ENCODE results near the gene CEP72.
"Not testable (repeated sequence)": the region's sequence is repeated elsewhere in the genome, so short reads cannot be mapped to it uniquely, and the experiment has no call there.

The CEP72 gene

DNA sequence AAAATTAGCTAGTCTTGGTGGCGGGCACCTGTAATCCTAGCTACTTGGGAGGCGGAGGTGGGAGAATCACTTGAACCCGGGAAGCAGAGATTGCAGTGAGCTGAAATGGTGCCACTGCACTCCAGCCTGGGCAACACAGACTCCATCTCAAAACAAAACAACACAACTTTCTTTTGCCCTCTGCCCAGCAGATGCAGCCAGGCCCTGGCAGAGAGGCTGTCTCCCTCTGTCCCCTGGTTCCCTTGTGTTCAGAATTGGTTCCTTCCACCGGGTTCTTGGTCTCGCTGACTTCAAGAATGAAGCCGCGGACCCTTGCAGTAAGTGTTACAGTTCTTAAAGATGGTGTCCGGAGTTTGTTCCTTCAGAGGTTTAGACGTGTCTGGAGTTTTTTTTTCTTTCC lies 30.2 kb upstream of the CEP72 start:
- DNase-seq, result no peak

DNA sequence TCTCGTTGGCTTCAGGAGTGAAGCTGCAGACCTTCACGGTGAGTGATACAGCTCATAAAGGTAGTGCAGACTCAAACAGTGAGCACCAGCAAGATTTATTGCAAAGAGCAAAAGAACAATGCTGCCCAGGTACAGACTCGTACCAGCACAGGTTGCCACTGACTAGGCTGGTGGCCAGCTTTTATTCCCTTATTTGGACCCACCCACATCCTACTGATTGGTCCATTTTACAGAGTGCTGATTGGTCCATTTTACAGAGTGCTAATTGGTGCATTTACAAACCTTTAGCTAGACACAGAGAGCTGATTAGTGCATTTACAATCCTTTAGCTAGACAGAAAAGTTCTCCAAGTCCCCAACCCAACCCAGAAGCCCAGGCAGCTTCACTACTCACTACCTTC lies 29.7 kb upstream of the CEP72 start:
- not testable (repeated sequence) for DNase-seq

DNA sequence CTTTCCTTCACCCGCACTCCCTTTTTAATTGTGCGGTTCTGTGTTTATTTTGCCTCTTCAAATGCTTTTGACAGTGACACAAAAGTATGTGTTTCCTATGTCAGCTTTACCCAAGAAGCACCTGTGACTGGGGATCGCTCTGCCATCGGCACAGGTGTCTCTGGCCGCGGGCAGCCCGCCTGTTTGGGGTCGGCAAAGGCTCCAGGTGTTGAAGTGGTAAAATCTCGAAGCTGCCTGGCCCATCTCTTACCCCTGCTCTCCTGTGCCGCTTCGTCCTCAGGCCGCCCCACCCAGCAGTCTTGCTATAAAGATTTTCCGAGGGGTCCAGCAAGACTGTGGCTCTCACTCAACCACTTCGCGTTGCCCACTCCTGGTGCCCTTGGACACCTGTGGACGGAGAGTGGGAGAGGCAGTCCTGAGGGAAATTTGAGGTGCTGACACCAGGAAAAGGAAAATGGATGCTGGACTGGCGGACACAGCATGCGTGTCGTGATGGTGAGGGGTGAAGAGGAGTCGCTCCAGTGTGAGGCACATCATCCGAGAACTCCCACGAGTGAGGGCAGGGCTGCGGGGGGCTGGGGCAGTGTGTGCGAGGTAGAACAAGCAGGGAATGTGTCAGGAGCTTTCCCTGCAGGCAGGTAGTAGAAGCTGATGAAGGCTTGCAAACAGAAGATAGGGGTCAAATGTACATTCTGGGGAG lies 29.1 kb upstream of the CEP72 start:
- no peak for DNase-seq

DNA sequence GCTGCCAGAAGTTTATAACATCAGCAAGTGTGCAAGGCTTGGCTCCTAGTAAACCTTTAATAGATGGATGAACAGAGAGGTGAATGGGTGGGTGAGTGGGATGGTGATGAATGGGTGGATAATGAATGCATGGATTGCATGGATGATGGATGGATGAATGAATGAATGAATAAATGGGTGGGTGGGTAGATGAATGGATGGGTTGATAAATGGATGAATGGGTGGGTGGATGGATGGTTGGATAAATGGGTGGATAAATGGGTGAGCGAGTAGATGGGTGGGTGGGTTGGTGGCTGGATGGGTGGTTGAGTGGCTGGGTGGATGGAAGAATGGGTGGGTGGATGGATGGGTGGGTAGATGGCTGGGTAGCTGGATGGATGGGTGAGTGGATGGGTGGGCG lies 28.5 kb upstream of the CEP72 start:
- no peak for DNase-seq

DNA sequence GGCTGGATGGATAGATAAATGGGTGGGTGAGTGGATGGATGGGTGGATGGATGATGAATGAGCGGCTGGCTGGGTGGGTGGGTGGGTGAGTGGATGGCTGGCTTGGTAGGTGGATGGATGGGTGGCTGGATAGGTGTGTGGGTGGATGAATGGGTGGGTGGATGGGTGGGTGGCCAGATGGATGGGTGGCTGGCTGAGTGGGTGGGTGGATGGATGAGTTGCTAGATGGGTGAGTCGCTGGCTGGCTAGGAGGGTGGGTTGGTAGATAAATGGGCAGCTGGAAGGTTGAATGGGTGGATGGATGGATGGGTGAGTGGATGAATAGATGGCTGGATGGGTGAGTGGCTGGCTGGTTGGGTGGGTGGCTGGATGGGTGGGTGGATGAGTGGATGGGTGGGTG lies 27.9 kb upstream of the CEP72 start:
- no peak for DNase-seq

DNA sequence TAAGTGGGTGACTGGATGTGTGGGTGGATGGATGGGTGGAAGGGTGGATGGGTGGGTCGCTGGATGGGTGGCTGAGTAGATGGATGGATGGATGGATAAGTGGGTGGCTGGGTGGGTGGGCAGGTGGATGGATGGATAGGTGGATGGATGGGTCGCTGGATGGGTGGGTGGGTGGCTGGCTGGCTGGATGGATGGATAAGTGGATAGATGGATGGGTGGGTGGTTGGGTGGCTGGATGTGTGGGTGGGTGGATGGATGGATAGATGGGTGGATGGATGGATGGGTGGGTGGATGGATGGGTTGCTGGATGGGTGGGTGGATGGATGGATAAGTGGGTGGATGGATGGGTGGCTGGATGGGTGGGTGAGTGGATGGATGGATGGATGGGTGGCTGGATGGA lies 27.3 kb upstream of the CEP72 start:
- no peak for DNase-seq

DNA sequence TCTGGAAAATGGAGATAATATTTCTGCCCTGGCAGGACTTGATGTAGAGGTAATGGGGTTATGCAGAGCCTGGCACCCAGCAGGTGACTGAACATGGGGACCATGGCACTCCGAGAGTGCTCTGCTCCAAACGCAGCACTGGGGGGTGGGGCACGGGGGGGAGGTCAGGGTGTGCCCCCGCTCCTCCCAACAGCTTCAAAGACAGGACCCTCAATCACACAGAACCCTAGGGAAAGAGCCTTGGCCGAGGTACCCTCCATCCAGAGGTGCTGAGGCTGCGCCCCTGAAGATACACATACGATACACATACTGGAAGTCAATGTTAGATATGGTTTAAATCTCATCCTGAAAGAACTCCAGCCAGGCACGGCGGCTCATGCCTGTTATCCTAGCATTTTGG lies 26.6 kb upstream of the CEP72 start:
- no peak for DNase-seq

DNA sequence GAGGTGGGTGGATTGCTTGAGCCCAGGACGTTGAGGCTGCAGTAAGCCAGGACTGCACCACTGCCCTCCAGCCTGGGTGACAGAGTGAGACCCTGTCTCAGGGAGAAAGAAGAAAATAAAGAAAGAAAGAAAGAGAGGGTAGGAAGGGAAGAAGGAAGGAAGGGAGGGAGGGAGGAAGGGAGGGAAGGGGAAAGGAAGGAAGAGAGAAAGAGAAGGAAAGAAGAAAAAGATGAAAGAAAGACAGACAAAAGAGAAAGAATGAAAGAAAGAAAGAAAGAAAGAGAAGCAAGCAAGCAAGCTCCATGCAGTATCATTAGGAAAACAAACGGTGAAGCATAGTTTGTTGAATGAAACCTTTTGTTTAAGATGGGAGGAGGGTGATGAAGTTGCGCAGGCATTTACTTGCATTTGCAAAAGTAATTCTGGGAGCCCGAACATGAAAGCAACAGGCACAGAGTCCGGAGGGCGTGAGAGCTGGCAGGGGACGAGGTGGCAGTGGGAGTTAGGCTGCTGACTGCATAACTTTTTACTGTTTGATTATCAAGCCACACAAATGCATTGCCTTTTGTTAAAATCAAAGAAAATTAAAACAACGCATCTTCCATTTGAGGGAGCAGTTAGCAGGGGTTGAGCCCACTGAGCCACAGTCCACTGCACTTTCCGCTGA lies 26.0 kb upstream of the CEP72 start:
- DNase-seq, result no peak

DNA sequence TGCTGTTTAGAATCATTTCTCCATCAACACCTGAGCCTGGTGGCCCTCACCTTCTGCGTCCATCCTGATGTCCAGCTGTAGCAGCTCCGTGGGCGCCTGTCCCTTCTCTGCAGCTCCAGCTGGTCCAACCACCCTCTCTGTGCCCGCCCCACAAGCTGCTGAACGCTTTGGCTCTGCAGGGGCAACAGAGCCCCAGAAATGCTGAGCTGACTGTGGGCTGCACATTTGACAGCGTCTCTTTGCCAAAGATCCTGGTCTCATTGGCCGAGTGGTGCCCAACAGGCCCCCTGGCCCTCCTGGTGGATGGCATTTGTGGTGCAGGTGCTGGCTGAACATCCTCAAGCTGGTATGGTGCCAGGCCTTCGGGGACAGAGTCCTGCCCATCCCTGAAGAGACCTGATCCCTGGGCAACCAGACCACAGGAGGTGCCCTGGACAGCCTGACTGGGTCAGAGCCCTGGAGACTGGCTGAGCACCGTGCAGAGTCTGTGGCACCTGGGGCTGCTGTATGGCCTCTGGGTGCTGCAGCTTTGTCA lies 25.3 kb upstream of the CEP72 start:
- DNase-seq, result no peak

DNA sequence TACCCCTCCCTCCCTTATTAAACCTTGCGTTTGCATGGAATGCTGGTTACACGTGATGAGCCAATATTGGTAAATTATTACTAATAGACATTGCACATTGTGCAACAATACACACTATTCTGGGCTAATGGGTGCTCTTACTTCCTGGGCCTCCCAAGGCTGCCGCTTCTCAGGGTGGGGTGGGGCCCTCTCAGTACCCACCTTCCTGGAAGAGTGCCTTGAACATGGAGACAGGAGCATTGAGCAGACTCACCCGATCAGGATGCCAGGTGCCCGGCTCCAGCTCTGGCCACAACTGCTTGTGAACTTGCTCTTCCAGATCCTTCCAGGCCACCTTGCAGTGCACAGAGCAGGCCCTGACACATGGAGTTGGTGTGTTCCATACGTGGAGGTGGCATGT lies 24.7 kb upstream of the CEP72 start:
- no peak for DNase-seq

DNA sequence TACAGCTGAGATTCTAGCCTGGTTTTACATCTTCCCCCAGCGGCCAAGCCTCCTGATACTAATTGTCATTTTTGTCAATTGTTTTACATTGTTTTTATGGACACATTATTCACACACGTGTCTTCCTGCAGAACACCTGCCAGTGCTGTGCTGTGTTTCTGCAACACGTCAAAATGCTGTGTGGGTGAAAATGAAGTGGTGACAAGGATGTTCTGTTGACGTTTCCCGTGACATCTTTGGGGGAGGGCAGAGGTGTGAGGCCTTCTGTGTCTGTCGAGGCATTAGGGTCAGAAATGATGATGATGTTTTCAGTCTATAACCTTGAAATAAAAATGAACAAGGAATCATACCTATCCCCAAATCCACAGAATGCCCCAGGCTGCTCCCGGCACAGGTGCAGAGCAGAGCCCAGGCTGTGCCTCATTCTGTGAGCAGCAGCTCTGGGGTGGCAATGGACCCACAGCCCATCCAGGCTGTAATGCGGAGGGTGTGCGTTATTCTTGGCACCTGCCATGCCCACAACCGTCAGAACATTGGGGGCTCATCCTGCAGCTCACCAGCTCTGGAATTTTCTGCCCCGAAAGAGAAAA lies 23.6 kb upstream of the CEP72 start:
- DNase-seq, result no peak

DNA sequence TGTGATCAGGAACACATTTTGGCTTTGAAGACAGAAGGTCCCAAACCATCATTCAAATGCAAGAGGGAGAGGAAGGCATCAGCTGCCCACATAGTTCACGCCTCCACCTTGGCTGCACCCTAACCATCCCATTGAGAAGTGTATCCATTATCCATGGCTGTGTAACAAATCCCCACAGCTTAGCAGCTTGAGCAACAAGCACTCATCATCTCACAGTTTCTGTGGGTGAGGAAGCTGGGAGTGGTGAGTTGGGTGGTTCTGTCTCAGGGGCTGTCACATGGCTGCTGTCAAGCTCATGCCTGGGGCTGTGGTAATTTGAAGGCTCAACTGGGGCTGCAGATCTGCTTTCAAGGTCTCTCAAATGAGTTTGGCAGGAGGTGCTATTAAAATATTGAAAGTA lies 23.0 kb upstream of the CEP72 start:
- no peak for DNase-seq

DNA sequence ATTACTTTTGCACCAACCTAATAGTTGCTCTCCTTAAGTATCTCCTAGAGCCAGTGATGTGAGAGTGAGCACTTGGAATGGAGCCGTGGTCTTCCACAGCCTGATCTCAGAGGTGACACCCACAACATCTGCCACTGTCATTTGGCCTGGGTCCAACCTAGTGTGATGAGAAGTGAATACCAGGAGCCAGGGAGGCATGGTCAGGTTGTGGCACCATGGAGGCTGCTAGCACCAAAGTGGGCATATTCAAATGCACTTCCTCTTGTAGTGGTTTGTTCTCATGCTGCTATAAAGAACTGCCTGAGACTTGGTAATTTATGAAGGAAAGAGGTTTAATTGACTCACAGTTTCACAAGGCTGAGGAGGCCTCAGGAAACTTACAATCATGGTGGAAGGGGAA lies 22.6 kb upstream of the CEP72 start:
- no peak for DNase-seq

DNA sequence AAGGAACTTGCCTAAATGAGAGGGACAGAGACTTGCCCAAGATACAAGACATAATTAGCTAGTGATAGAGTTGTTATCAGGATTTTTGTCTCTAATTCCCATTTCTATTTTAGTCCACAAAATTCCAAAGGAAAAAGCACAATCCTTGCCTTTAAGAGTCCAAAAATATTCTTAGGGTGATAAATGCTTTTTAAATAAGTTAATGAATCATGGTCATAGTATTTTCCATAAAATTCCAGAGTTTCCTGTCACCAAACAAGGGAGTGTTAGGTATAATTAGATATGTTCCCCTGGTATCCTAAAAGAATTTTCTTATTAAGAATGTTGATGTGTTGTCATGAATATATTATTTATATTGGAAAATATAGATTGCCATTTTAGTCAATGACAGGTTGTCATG lies 21.8 kb upstream of the CEP72 start:
- DNase-seq, result no peak

DNA sequence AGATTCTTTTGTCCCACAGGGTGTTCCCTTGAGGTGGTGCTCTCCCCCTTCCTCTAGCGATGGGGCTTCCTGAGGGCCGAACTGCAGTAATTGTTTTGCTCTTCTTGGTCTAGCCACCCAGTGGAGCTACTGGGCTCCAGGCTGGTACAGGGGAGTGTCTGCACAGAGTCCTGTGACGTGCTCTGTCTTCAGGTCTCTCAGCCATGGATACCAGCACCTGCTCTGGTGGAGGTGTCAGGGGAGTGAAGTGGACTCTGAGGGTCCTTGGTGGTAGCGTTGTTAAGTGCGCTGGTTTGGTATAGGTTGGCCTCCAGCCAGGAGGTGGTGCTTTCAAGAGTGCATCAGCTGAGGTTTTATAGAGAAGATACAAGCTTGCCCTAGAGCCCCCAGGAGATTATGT lies 20.4 kb upstream of the CEP72 start:
- DNase-seq, result no peak

DNA sequence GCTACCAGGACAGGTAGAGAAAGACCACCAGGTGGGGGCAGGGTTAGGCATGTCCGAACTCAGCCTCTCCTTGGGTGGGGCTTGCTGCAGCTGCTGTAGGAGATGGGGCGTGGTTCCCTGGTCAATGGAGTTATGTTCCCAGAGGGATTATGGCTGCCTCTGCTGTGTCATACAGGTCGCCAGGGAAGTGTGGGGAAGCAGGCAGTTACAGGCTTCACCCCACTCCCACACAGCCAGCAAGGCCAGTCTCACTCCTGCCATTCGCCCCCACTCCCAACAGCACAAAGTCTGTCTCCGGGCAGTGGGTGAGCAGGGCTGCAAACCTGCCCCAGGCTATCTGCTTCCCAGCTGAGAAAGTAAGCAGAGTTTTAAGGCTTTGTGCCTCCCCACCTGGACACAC lies 20.0 kb upstream of the CEP72 start:
- no peak for DNase-seq

DNA sequence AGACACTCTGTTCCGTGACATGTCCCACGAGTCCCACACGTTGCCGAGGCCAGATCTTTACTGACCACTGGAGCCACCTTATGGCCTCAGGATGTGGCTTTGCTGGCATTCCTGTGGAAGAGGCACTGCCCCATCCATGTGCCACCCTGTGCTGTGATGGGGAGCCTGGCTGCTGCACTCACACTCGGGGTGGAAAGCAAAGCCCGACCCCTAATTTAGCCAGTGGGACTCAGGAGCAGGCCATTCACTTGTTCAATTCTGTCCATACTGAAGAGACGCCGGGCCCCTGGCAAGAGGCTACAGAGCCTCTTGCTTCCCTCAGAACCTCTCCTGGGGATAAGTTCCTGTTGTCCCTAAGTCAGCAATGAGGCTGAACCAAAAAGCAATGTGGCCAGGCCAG lies 18.6 kb upstream of the CEP72 start:
- DNase-seq, result no peak

DNA sequence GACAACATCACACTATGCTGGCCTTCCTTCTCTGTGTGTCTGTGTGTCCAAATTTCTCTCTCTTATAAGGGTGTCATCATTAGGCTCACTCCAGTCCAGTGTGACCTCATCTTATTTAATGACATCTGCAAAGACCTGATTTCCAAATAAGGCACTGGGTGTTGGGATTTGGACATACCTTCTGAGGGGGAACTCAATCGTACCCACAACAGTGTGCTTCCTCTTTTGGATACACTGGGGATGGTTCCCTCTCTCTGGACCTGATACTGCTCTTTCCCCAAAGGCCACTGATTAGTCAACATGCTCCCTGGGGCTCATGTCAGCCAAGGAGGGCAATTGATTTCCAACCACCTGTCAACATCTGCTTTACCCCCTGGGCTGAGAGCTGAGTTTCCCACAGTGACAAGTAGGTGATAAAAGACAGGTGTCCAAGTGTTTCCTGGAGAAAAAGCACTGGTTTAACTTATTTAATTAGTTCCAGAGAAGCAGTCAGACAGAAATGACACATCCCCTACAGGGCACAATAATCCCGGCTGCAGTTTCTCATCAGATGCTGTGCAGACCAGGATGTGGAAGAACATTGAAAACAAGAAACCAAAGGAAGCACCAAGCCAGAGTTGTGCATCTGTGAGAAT lies 17.8 kb upstream of the CEP72 start:
- DNase-seq, result no peak

DNA sequence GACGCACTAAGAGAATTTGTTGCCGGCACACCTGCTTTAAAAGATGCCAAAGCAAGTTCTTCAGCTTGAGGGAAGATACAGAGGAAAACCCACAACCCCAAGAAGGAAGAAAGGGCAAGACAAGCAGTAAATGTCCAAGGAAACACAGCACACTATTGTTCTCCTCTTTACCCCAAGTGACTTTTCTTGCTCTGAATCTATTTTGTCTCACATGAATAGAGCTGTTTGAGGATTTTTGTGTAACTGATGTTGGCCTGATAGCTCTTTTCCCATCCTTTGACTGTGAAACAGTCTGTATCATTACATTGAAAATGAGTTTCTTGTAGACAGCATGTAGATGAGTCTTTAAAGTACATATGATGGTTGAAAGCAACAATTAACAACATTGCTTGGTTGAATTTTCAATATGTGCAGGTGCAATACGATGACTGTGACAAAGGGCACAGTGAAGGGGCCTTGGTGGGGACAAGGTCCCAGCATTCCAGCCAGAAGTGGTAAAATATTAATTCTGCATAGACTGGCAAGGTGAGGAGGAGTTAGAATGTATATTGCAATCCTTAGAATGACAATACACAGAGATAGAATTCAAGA lies 16.8 kb upstream of the CEP72 start:
- DNase-seq, result no peak

DNA sequence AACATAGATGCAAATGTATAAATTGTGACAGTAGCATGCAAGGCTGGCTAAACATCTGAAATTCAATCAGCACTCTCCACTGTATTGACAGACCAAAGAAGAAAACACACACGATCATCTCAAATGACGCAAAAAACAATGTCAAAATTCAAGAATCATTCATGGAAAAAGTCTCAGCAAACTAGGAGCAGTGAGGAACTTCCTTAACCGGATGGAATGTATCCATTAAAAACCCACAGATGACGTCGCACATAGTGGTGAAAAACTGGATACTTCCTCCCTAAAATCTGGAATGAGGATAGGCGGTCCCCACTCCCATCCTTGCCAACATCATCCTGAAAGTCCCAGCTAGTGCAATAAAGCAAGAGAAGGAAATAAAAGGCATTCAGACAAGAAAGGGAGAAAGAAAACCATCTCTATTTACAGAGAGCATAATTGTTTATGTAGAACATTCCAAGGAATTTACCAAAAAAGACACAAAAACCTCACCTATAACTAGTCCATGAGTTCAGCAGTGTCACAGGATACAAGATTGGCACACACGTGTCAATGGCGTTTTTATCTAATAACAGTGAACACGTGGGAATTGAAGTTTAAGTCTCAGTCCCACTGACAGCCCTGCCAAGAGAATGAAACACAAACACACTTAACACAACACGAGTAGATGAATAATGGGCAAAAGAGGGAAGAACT lies 14.1 kb upstream of the CEP72 start:
- no peak for DNase-seq

DNA sequence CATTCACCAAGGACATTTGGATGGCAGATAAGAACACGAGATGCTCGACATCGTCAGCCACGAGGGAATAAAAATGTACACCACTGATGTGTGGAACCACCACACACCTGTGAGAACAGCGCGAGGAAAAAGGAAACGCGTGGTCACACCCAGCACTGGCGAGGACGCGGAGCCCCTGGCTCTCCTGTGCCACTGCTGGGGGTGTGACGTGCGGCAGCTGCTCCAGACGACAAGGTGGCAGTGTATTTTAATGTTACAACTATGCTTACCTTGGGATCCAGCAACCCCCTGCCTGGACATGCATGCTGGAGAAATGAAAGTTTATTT lies 13.6 kb upstream of the CEP72 start:
- DNase-seq, result no peak

DNA sequence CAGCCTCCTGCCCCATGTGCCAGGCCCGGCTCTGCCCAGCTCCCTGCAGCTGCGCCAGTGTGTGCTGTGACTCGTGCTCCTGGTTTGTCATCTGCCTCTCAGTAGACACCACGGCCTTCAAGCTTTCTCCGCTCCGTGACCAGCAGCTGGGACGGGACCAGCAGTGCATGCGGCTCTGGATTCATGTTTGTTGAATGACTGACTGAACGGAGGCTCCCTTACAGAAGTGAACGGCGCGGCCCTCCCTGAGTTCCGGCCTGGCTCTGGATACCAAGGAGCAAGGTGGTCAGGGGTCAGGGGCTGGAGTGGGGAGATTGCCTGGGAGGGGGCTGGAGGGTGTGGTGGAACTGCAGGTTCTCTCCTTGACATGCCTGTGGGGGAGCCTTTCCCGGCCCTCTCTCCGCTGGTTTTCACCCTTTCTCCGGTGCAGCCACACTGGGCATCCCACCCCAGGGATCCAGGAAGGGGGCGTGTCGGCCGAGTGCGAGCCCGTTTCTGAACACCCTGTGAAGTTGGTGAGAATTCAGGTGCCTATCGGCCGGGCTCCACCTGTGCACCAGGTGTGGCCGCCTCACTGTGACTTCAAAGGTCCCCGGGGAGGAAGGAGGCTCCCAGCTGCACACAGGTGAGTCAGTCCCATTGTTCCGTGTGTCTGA lies 11.1 kb upstream of the CEP72 start:
- DNase-seq, result no peak
